Endothelial cell of umbilical vein (primary cell): ENCODE measurements around the gene CSGALNACT2. TPM values are rescaled to one million over a fixed set of nuclear protein-coding genes. Genes with fewer than 3 reads are reported as not detected.

Source experiments
- BruUV-seq: library from RNA; stranded (reverse); fragments of 400-500 nt; replicated peaks from 2 replicates; lab custom pipeline; 2021; lab: Mats Ljungman, UMichigan
- CTCF ChIA-PET: fragments of 300-600, 350-600 bp; sonication (Branson Sonifier 250); formaldehyde crosslinking; loops from one replicate; lab custom pipeline; 2021; ENCODE audit warnings: antibody characterized with exemption, inconsistent platforms; lab: Charles Lee
- POLR2A ChIA-PET: fragments of 300-600, 350-600 bp; sonication (Branson Sonifier 250); formaldehyde crosslinking; loops from one replicate; lab custom pipeline; 2021; ENCODE audit warnings: antibody characterized with exemption, inconsistent platforms; lab: Charles Lee
- DNase-seq: peaks from one replicate; pipeline ENCODE4 v3.0.0-alpha.2; 2011; ENCODE audit warnings: low read depth, low spot score
- FAIRE-seq: peaks from 2 replicates; lab custom pipeline; 2011; peaks lifted over from hg19 to GRCh38; lab: Jason Lieb, UNC
- H2AFZ ChIP-seq: 2 replicates; pipeline ENCODE4 v1.6.0; 2012; ENCODE audit warnings: low read depth, low read length, control low read depth, inconsistent platforms
- H3K27ac ChIP-seq: 2 replicates; pipeline ENCODE4 v1.5.1; 2011; ENCODE audit warnings: low read depth, mild to moderate bottlenecking, control low read depth, low read length, moderate library complexity; ENCODE audit not compliant: insufficient read depth
- H3K27me3 ChIP-seq, 2 experiments: 2 replicates each; pipeline versions ENCODE4 v1.6.0 to v1.6.1; 2011; ENCODE audit warnings: low read length in 2 of 2, mixed read lengths in 1 of 2; ENCODE audit not compliant: control insufficient read depth in 2 of 2, insufficient read depth in 2 of 2
- H3K36me3 ChIP-seq, 2 experiments: 2 replicates in 1 of 2; 3 replicates in 1 of 2; pipeline ENCODE4 v1.5.1; 2011; ENCODE audit warnings: low read length in 2 of 2, mild to moderate bottlenecking in 1 of 2, moderate library complexity in 1 of 2; ENCODE audit not compliant: control insufficient read depth in 2 of 2, insufficient read depth in 2 of 2; ENCODE audit errors: extremely low read depth in 1 of 2
- H3K4me1 ChIP-seq: 3 replicates; pipeline ENCODE4 v1.5.1; 2011; ENCODE audit warnings: mild to moderate bottlenecking, low read length; ENCODE audit not compliant: control insufficient read depth, insufficient read depth; ENCODE audit errors: extremely low read depth
- H3K4me2 ChIP-seq: 2 replicates; pipeline ENCODE4 v1.6.1; 2011; ENCODE audit warnings: low read length, control low read depth, mixed read lengths; ENCODE audit not compliant: insufficient read depth
- H3K4me3 ChIP-seq, 3 experiments: fragments of 200-600 bp in 1 of 3; sonication (generic), shearing (Covaris generic) in 1 of 3; replicated peaks in 1 of 3; 2 replicates each; pipeline ENCODE4 v1.5.1; 2011 to 2016; ENCODE audit warnings: control low read depth in 3 of 3, low read length in 3 of 3, mild to moderate bottlenecking in 2 of 3, inconsistent platforms in 1 of 3, low read depth in 1 of 3, moderate library complexity in 1 of 3; ENCODE audit not compliant: insufficient read depth in 1 of 3
- H3K79me2 ChIP-seq: 2 replicates; pipeline ENCODE4 v1.6.0; 2012; ENCODE audit warnings: low read length, inconsistent platforms; ENCODE audit not compliant: control insufficient read depth, insufficient read depth
- H3K9ac ChIP-seq: replicated peaks from 2 replicates; pipeline ENCODE3; 2011; ENCODE audit warnings: low read length, control low read depth; ENCODE audit not compliant: insufficient read depth; ENCODE audit errors: extremely low read depth
- H3K9me1 ChIP-seq: replicated peaks from 3 replicates; pipeline ENCODE4 v1.6.0; 2011; ENCODE audit warnings: mild to moderate bottlenecking, low read length; ENCODE audit not compliant: control insufficient read depth, insufficient read depth; ENCODE audit errors: extremely low read depth
- H3K9me3 ChIP-seq: replicated peaks from 2 replicates; pipeline ENCODE4 v1.5.1; 2012; ENCODE audit warnings: low read length, inconsistent platforms; ENCODE audit not compliant: control insufficient read depth, insufficient read depth
- H4K20me1 ChIP-seq: replicated peaks from 2 replicates; pipeline ENCODE3; 2011; ENCODE audit warnings: mild to moderate bottlenecking, low read length; ENCODE audit not compliant: control insufficient read depth, insufficient read depth; ENCODE audit errors: extremely low read depth
- CTCF ChIP-seq, 2 donors: IDR thresholded peaks; 1 replicate in 1 of 2; 2 replicates in 1 of 2; pipeline ENCODE4 v1.5.1; 2011; ENCODE audit warnings: low read length in 2 of 2, mild to moderate bottlenecking in 2 of 2, moderate library complexity in 2 of 2, control low read depth in 1 of 2, inconsistent platforms in 1 of 2, low read depth in 1 of 2; ENCODE audit not compliant: insufficient read depth in 1 of 2; ENCODE audit errors: extremely low read depth in 1 of 2
- EZH2 ChIP-seq: IDR thresholded peaks from 2 replicates; pipeline ENCODE4 v1.6.1; 2012; ENCODE audit warnings: borderline replicate concordance, low read depth, mild to moderate bottlenecking, moderate library complexity, low read length, inconsistent platforms; ENCODE audit not compliant: severe bottlenecking
- FOS ChIP-seq: IDR thresholded peaks from 2 replicates; pipeline ENCODE4 v1.6.1; 2011; ENCODE audit warnings: mild to moderate bottlenecking, low read length, moderate library complexity, borderline replicate concordance; ENCODE audit not compliant: insufficient read depth
- GATA2 ChIP-seq: IDR thresholded peaks from 2 replicates; pipeline ENCODE4 v1.7.0; 2011; ENCODE audit warnings: low read depth, mild to moderate bottlenecking, moderate library complexity, mixed read lengths, low read length; ENCODE audit not compliant: insufficient read length, insufficient read depth
- JUN ChIP-seq: IDR thresholded peaks from 2 replicates; pipeline ENCODE4 v1.6.1; 2011; ENCODE audit warnings: borderline replicate concordance, low read depth; ENCODE audit not compliant: insufficient read length, insufficient read depth
- MAX ChIP-seq: IDR thresholded peaks from 2 replicates; pipeline ENCODE4 v1.6.1; 2011; ENCODE audit not compliant: insufficient read depth, insufficient read length
- MYC ChIP-seq: IDR thresholded peaks from one replicate; pipeline ENCODE4 v1.6.1; 2011; ENCODE audit warnings: mild to moderate bottlenecking, low read depth, low read length
- POLR2A ChIP-seq: IDR thresholded peaks from 2 replicates; pipeline ENCODE4 v1.6.1; 2012; ENCODE audit warnings: low read depth, mild to moderate bottlenecking, control low read depth, low read length
- POLR2AphosphoS5 ChIP-seq: IDR thresholded peaks from 2 replicates; pipeline ENCODE4 v1.6.1; 2012; ENCODE audit warnings: low read depth, mild to moderate bottlenecking, control low read depth, low read length, moderate library complexity; ENCODE audit not compliant: insufficient read depth
- dilution Hi-C: fragments of 300-500 bp; cut with MboI; formaldehyde crosslinking; loops from one replicate; pipeline ENCODE4 v1.15.0; 2019; ENCODE audit warnings: low sequenced_read_pairs; ENCODE audit not compliant: extremely low pct_ligation_motif_present
- intact Hi-C: fragments of 100-400 bp; cut with micrococcal nuclease; formaldehyde crosslinking; loops from one replicate; pipeline ENCODE4 v1.10.0; 2022
- polyA plus RNA-seq, 4 experiments: library from polyadenylated mRNA; depleted of rRNA in 3 of 4; stranded (reverse) in 3 of 4; unstranded in 1 of 4; fragments of >200 nt; gene quantifications; 2 replicates each; pipeline versions ENCODE4 v1.2.1 to v1.2.3, GENCODE V29; 2011 to 2012; ENCODE audit warnings: missing spikeins in 1 of 4
- total RNA-seq: library from RNA; stranded (reverse); gene quantifications from 2 replicates; pipeline ENCODE4 v1.2.3, GENCODE V29; 2021

CSGALNACT2 gene
- total and polyA plus RNA-seq, 2 donors (not counting 3 experiments of a cell fraction or from before 2014, with no cell fraction given) = 9.7 to 17.7 TPM

- BruUV-seq = no TSS peak
- Histone ChIP-seq H3K36me3 (no peaks in the 10 kb centered on the region), H3K9me1 (no peaks in the 10 kb centered on the region), H3K4me3 (no peak overlapping the region), H4K20me1 (no peaks in the 10 kb centered on the region), H3K4me2 (no peak overlapping the region), H3K9ac (no peak overlapping the region), H3K4me1 (peaks cover 6% of the 10 kb centered on the region), H3K27me3 (peaks cover 8 to 16% of the 10 kb centered on the region in 2 experiments), H3K79me2 (no peaks in the 10 kb centered on the region), H3K27ac (no peak overlapping the region), H3K9me3 (no peaks in the 10 kb centered on the region), H2AFZ (no peak overlapping the region)
- FAIRE-seq = no peak
- DNase-seq = no peak
- CTCF ChIA-PET = no interaction called here
- dilution Hi-C loops = no loop called here
- TF ChIP-seq MAX (no peak), JUN (no peak), MYC (no peak), POLR2A (no peak), EZH2 (no peak), FOS (no peak)
- POLR2A ChIA-PET = no interaction called here
- intact Hi-C loops = no loop called here
Observed at GRCh38 chr10:43131256-43131655, 7.0 kb upstream of the CSGALNACT2 start.

GRCh38 chr10:43131906-43132305 lies 6.3 kb upstream of the CSGALNACT2 start:
- H3K4me3 ChIP-seq = no peak overlapping the region
- intact Hi-C loops (no loop called here), dilution Hi-C loops (no loop called here)
- no peaks in the 10 kb centered on the region for H4K20me1 ChIP-seq
- no TSS peak for BruUV-seq
- POLR2A ChIA-PET = no interaction called here
- CTCF ChIA-PET = interaction anchor here (0.7 kb wide), 1 partner anchor 73 kb away, joined by 3 read pairs; no protein-coding TSS in a partner anchor
- no peak overlapping the region for H3K9ac ChIP-seq
- FAIRE-seq (no peak), DNase-seq (no peak)
- H3K79me2 ChIP-seq = no peaks in the 10 kb centered on the region
- no peak overlapping the region for H2AFZ ChIP-seq
- no peak overlapping the region for H3K27ac ChIP-seq
- H3K27me3 ChIP-seq = peaks cover 8 to 16% of the 10 kb centered on the region in 2 experiments
- no peaks in the 10 kb centered on the region for H3K9me3 ChIP-seq
- TF ChIP-seq FOS (no peak), POLR2A (no peak), GATA2 (no peak), JUN (no peak), MYC (no peak), POLR2AphosphoS5 (no peak), MAX (no peak), CTCF (IDR thresholded peaks at IDR 0.05; ENCODE audit: extremely low read depth in 1 of 2, insufficient read depth in 1 of 2, low read depth in 1 of 2, low read length in 2 of 2) (no peak), EZH2 (no peak)
- no peak overlapping the region for H3K4me2 ChIP-seq
- H3K4me1 ChIP-seq = peaks cover 6% of the 10 kb centered on the region
- no peaks in the 10 kb centered on the region for H3K36me3 ChIP-seq
- H3K9me1 ChIP-seq = no peaks in the 10 kb centered on the region
